ENCODE results near the gene CBARP.

CBARP gene

DNA sequence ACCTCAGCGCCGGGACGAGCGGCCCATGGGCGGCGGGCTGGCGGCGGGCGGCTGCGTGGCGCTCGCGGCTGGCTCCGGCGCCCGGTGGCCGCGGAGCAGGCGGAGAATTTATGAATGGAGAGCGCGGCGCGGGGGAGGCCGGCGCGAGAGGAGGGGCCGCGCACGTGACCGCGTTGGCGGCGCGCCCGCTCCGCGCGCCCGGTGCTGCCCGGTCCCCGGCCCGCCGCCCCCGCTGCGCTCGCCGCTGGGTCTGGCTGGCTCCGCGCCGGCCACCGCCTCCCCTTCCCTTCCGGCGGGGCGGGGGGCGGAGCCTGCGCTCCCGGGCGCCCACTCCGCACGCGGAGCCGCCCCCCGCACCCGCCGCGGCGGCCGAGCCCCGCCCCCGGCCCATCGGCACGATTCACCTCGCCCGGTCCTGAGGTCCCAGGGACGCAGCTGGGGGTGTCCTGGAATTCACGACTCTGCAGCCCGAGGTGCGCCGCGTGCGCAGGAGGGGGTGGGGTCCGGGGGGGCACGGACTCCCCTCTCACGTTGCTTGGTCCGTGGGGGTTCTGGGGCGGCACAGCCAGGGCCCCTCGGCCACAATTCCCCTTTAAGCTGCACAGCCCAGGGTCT, at the start of gene CBARP:
Gene CBARP, minus strand, starts transcription at position 252 of the 615 bp plus-strand sequence. CDS start 1,905 bp downstream, outside the sequence.
- peak within 1 kb of the TSS; percentile 55 for H3K27ac Mint-ChIP-seq
- H3K4me3 Mint-ChIP-seq: peak within 1 kb of the TSS; percentile 74
- no peaks in the 10 kb centered on the region for H3K36me3 Mint-ChIP-seq (ENCODE audit: low read depth)
- H3K27me3 Mint-ChIP-seq: peaks cover 8% of the 10 kb centered on the region
- H3K4me1 Mint-ChIP-seq (ENCODE audit: low read depth): peaks cover 25% of the 10 kb centered on the region
- no peaks in the 10 kb centered on the region for H3K9me3 Mint-ChIP-seq

DNA sequence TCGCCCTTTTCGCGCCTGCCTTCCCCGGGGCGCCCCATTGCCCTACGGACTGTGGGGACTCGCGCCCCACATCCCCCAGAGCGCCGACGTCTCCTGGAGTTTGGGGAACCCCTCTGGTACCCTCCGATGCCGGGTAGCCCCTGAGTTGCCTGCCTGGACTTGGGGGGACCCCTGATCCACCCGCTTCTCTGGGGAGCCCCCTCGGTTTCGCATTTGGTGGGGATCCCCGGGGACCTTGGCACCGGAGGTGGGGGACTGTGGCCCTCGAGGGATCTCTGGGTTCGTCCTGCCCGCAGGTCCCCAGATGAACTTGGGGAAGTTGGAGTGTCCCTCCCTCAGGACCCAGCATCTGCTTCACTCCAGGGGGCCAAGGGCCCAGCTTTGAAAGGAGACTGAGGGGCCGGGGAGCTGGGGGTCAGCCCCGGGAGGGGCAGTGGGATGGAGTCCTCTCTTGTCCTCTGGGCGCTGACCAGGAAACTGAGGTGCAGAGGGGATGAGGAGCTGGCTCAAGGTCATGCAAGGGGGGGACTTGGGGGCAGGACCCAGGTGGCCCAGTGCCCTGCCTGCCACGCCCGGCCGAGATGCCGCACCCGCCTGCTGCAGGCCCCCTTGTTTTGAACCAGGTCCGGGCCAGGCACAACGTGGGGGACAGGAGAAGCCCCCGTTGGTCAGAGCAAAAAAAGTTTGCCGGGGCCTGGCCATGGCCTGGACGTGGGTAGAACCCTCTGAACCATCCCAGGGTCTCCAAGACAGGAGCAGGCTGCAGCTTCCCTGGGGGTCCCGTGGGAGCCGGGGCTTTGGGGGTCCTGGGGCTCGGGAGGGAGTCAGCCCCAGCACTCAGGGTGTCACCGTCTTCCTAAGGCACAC, 48.9 kb upstream of the CBARP start:
- no peaks in the 10 kb centered on the region for H3K36me3 Mint-ChIP-seq (ENCODE audit: low read depth)
- no peak overlapping the region for H3K27ac Mint-ChIP-seq
- H3K4me1 Mint-ChIP-seq (ENCODE audit: low read depth): no peaks in the 10 kb centered on the region
- H3K9me3 Mint-ChIP-seq: no peaks in the 10 kb centered on the region
- H3K27me3 Mint-ChIP-seq: peaks cover 23% of the 10 kb centered on the region
- peak overlapping the region; percentile 20 for H3K4me3 Mint-ChIP-seq

DNA sequence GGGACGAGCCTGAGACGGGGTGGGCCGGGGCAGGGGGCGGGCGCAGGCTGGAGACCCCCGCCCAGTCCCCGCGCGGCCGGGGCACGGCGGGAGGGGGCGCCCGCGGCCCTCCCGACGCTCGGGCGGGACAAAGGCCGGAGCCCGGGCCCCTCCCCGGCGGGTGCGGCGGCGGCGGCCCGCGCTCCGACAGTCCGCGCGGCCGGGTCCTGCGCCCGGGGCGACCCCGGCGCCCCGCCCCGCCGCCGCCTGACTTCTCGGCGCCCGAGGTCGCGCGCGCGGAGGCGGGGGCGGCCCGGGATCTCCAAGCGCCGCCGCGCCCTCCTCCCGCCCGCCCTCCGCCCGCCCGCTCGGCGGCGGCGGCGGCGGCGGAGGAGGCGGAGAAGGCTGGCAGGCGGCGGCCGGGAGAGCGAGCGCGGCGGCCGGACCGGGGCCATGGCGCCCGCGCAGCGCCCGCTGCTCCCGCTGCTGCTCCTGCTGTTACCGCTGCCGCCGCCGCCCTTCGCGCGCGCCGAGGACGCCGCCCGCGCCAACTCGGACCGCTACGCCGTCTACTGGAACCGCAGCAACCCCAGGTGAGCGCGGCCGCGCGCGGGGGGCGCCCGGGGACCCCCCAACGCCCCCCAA, 48.0 kb upstream of the CBARP start, which contains the start of gene EFNA2:
Gene EFNA2, plus strand, starts transcription at position 137 of the 624 bp plus-strand sequence. Its CDS starts 296 bp downstream, at position 433.
- H3K9me3 Mint-ChIP-seq: no peaks in the 10 kb centered on the region
- no peak within 1 kb of the TSS for H3K27ac Mint-ChIP-seq
- H3K4me3 Mint-ChIP-seq: peak within 1 kb of the TSS; percentile 20
- no peaks in the 10 kb centered on the region for H3K4me1 Mint-ChIP-seq (ENCODE audit: low read depth)
- H3K36me3 Mint-ChIP-seq (ENCODE audit: low read depth): no peaks in the 10 kb centered on the region
- H3K27me3 Mint-ChIP-seq: peaks cover 23% of the 10 kb centered on the region

GRCh38 chr19:1284979-1285736, 47.4 kb upstream of the CBARP start:
- no peaks in the 10 kb centered on the region for H3K36me3 Mint-ChIP-seq (ENCODE audit: low read depth)
- H3K4me3 Mint-ChIP-seq: peak overlapping the region; percentile 6
- H3K27me3 Mint-ChIP-seq: peaks cover 23% of the 10 kb centered on the region
- no peak overlapping the region for H3K27ac Mint-ChIP-seq
- no peaks in the 10 kb centered on the region for H3K9me3 Mint-ChIP-seq
- H3K4me1 Mint-ChIP-seq (ENCODE audit: low read depth): no peaks in the 10 kb centered on the region

GRCh38 chr19:1284293-1284978, 46.6 kb upstream of the CBARP start:
- peaks cover 23% of the 10 kb centered on the region for H3K27me3 Mint-ChIP-seq
- no peaks in the 10 kb centered on the region for H3K9me3 Mint-ChIP-seq
- H3K4me3 Mint-ChIP-seq: peak overlapping the region; percentile 6
- no peak overlapping the region for H3K27ac Mint-ChIP-seq
- peaks cover 6% of the 10 kb centered on the region for H3K4me1 Mint-ChIP-seq (ENCODE audit: low read depth)
- H3K36me3 Mint-ChIP-seq (ENCODE audit: low read depth): no peaks in the 10 kb centered on the region

GRCh38 chr19:1283917-1284292, 46.1 kb upstream of the CBARP start:
- Mint-ChIP-seq H3K9me3 (no peaks in the 10 kb centered on the region), H3K4me1 (ENCODE audit: low read depth) (peaks cover 6% of the 10 kb centered on the region), H3K4me3 (no peak overlapping the region), H3K36me3 (ENCODE audit: low read depth) (no peaks in the 10 kb centered on the region), H3K27me3 (peaks cover 20% of the 10 kb centered on the region), H3K27ac (no peak overlapping the region)

GRCh38 chr19:1283207-1283916, 45.6 kb upstream of the CBARP start:
- Mint-ChIP-seq H3K27me3 (peaks cover 19% of the 10 kb centered on the region), H3K27ac (no peak overlapping the region), H3K4me3 (no peak overlapping the region), H3K4me1 (ENCODE audit: low read depth) (peaks cover 6% of the 10 kb centered on the region), H3K36me3 (ENCODE audit: low read depth) (no peaks in the 10 kb centered on the region), H3K9me3 (no peaks in the 10 kb centered on the region)

- H3K27ac Mint-ChIP-seq: no peak overlapping the region
These were observed 44.9 kb upstream of the CBARP start for GRCh38 chr19:1282588-1283206.

GRCh38 chr19:1281569-1282287, 43.9 kb upstream of the CBARP start:
- H3K27ac Mint-ChIP-seq: no peak overlapping the region

More at GRCh38 chr19:1282588-1283206, 44.9 kb upstream of the CBARP start:
- no peak overlapping the region for H3K4me3 Mint-ChIP-seq
- H3K27me3 Mint-ChIP-seq: peaks cover 16% of the 10 kb centered on the region
- peaks cover 10% of the 10 kb centered on the region for H3K4me1 Mint-ChIP-seq (ENCODE audit: low read depth)
- H3K9me3 Mint-ChIP-seq: no peaks in the 10 kb centered on the region
- peaks cover 5% of the 10 kb centered on the region for H3K36me3 Mint-ChIP-seq (ENCODE audit: low read depth)

GRCh38 chr19:1280636-1281568, 43.1 kb upstream of the CBARP start:
- Mint-ChIP-seq H3K4me1 (ENCODE audit: low read depth) (peaks cover 17% of the 10 kb centered on the region), H3K4me3 (no peak overlapping the region), H3K27me3 (peaks cover 12% of the 10 kb centered on the region), H3K9me3 (no peaks in the 10 kb centered on the region), H3K36me3 (ENCODE audit: low read depth) (peaks cover 13% of the 10 kb centered on the region), H3K27ac (no peak overlapping the region)

More at GRCh38 chr19:1281569-1282287, 43.9 kb upstream of the CBARP start:
- Mint-ChIP-seq H3K4me3 (no peak overlapping the region), H3K36me3 (ENCODE audit: low read depth) (peaks cover 9% of the 10 kb centered on the region), H3K4me1 (ENCODE audit: low read depth) (peaks cover 14% of the 10 kb centered on the region), H3K9me3 (no peaks in the 10 kb centered on the region), H3K27me3 (peaks cover 16% of the 10 kb centered on the region)

- Mint-ChIP-seq H3K27ac (no peak overlapping the region), H3K4me3 (peak overlapping the region; percentile 6)
These were observed 42.1 kb upstream of the CBARP start for GRCh38 chr19:1279782-1280341.

More at GRCh38 chr19:1279782-1280341, 42.1 kb upstream of the CBARP start:
- H3K27me3 Mint-ChIP-seq: peaks cover 9% of the 10 kb centered on the region
- H3K9me3 Mint-ChIP-seq: no peaks in the 10 kb centered on the region
- peaks cover 13% of the 10 kb centered on the region for H3K36me3 Mint-ChIP-seq (ENCODE audit: low read depth)
- H3K4me1 Mint-ChIP-seq (ENCODE audit: low read depth): peaks cover 17% of the 10 kb centered on the region
